Iris pigment epithelial cell (primary cell): ENCODE data around the gene DDX31.

Source experiments
- DNase-seq: peaks from one replicate; pipeline ENCODE4 v3.0.0-alpha.2; 2011; ENCODE audit warnings: low read depth

Gene DDX31

DNA sequence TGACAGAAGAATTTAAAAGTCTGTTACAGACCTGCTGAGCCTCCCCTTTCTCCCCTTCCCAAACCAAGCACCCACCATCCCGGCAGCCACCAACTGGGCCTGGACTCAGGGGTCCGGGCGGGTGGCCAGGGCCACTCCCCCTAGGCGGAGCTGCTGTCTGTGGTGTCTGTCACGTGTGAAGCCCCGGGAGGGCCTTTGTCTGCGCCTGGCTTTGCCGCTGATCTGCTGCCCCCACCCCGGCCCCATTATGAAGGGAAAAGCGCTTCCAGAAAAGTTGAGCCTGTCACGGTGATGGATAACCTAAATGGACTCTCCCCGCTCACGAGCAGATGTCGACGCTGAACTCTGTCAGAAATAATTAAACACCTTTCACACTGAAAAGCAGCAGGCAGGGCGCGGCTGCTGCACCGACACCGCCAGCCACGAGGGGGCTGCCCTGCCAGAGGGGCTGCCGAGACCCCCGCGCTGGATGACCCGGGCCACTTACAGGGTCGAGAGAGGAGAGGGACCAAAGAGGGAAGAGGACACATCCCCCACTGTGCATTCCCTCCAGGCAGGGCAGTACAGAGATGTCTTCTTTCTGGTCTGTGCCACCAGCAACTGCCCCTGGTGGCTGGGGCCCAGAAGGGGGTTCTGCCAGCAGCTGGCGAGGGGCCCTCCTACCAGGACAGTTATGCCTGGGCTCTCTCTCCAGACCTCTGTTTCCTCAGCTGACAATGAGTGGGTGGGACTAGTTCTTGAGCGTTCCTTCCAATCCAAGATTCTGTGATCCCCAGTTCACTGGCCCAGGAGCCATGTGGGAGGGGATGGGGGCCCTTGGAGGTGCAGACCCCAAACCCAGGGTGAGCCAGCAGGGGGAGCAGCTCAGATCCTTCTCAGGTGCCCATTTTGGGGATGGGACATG, 123.4 kb downstream of the DDX31 start:
- peak; percentile 28 for DNase-seq

DNA sequence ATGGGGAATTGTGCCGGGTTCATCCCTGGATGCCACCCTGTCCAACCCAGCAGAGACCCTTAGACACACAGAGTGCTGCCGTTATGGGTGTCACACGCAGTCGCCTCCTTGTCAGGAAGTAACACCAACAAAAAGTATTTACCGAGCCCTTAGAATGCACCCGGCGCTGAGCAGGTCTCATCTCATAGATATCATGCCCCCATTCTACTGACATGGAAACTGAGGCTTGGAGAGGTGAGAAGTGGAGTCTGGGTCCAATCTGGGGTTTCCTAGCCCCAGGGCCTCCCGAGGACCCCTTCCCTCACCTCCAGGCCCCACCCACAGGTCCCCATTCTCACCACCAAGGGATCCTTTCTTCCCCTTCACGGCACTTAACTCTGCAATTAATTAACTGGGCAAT, 124.2 kb downstream of the DDX31 start:
- no peak for DNase-seq

DNA sequence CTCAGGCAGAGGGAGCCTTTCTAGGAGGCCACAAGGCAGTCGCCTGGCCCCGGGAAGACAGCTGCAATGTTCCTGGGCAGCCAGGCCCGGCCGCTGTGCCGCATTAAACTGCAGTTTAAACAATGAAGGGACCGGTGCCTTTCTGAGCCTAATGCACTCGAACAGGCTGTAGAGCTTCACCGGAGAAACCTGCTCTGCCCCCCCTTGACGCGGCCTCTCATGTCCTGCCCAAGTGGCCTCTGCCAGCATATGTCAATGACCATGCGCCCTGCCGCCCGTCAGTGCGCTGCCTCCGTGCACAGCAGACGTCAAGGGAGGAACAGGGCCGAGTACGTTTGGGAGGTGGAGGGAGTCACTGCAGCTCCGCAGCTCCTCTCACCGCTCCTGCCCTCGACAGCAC, 125.8 kb downstream of the DDX31 start:
- DNase-seq, result no peak

DNA sequence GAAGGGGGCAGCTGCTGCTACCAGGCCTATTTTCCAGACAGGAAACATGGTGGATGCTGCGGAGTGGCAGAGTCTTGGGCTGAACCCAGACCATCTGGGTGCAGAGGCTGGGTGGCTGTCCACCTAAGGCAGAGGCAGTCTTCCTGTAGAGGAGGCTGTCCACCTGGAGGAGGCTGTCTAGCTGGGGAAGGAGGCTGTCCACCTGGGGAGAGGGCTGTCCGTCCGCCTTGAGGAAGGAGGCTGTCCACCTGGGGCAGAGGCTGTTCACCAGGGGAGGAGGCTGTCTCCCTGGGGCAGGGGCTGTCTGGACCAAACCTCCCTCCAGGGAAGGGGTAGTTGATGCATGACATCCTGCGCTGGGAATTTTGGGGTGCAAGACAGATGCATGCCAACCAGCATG, 126.5 kb downstream of the DDX31 start:
- no peak for DNase-seq
